H1 (cell line): ENCODE measurements around the gene CDC45. TPM values are rescaled to one million over a fixed set of nuclear protein-coding genes. Genes with fewer than 3 reads are reported as not detected.

ENCODE experiments used
- CTCF ChIA-PET: fragments of 300-600 bp; sonication (Branson Sonifier 250); formaldehyde crosslinking; loops from one replicate; lab custom pipeline; 2021; ENCODE audit not compliant: partially characterized antibody; lab: Charles Lee
- POLR2A ChIA-PET: fragments of 300-600 bp; sonication (Branson Sonifier 250); formaldehyde crosslinking; loops from one replicate; lab custom pipeline; 2021; ENCODE audit warnings: inconsistent platforms; ENCODE audit not compliant: partially characterized antibody; lab: Charles Lee
- DNase-seq, 2 experiments: peaks; one replicate each; pipeline versions ENCODE4 v3.0.0 to v3.0.0-alpha.2; 2010 to 2022; ENCODE audit warnings: low spot score in 2 of 2, low read depth in 1 of 2, mixed read lengths in 1 of 2
- FAIRE-seq: peaks from 2 replicates; lab custom pipeline; 2011; peaks lifted over from hg19 to GRCh38; lab: Jason Lieb, UNC
- H2AFZ ChIP-seq: 2 replicates; pipeline ENCODE4 v1.8.1; 2012; ENCODE audit warnings: low read length, inconsistent platforms
- H2AK5ac ChIP-seq: 2 replicates; pipeline ENCODE4 v1.6.1; 2013; ENCODE audit warnings: low read depth, low read length
- H2BK120ac ChIP-seq: replicated peaks from 2 replicates; pipeline ENCODE3; 2013; ENCODE audit warnings: low read depth, low read length, inconsistent platforms
- H2BK12ac ChIP-seq: 2 replicates; pipeline ENCODE4 v1.6.1; 2013; ENCODE audit warnings: low read depth, low read length
- H2BK15ac ChIP-seq: 2 replicates; pipeline ENCODE4 v1.6.1; 2013; ENCODE audit warnings: low read length
- H2BK20ac ChIP-seq: 2 replicates; pipeline ENCODE4 v1.6.1; 2013; ENCODE audit warnings: low read length
- H2BK5ac ChIP-seq: 2 replicates; pipeline ENCODE4 v1.6.1; 2013; ENCODE audit warnings: low read depth, low read length
- H3K14ac ChIP-seq: 2 replicates; pipeline ENCODE4 v1.6.1; 2013; ENCODE audit warnings: inconsistent platforms; ENCODE audit not compliant: insufficient read length
- H3K18ac ChIP-seq: 2 replicates; pipeline ENCODE4 v1.6.1; 2013; ENCODE audit warnings: low read length; ENCODE audit errors: extremely low read depth
- H3K23ac ChIP-seq: 2 replicates; pipeline ENCODE4 v1.6.1; 2013; ENCODE audit warnings: inconsistent platforms; ENCODE audit not compliant: insufficient read length
- H3K23me2 ChIP-seq: 2 replicates; pipeline ENCODE4 v1.6.1; 2013; ENCODE audit warnings: low read depth, low read length
- H3K27ac ChIP-seq: 2 replicates; pipeline ENCODE4 v1.6.1; 2011; ENCODE audit warnings: low read depth, low read length, inconsistent platforms
- H3K27me3 ChIP-seq, 4 experiments: replicated peaks in 1 of 4; 1 replicate in 1 of 4; 2 replicates in 3 of 4; pipeline versions ENCODE4 v1.6.1 to v1.8.1; 2011 to 2013; ENCODE audit warnings: low read length in 3 of 4, mild to moderate bottlenecking in 3 of 4, inconsistent platforms in 2 of 4, mixed read lengths in 2 of 4, moderate library complexity in 1 of 4; ENCODE audit not compliant: control insufficient read depth in 3 of 4, insufficient read depth in 3 of 4; ENCODE audit errors: extremely low read depth in 1 of 4
- H3K36me3 ChIP-seq, 4 experiments: 2 replicates each; pipeline versions ENCODE4 v1.6.1 to v1.8.1; 2011 to 2013; ENCODE audit warnings: mild to moderate bottlenecking in 4 of 4, low read length in 3 of 4, moderate library complexity in 2 of 4, control low read depth in 1 of 4, inconsistent platforms in 1 of 4; ENCODE audit not compliant: insufficient read depth in 4 of 4, control insufficient read depth in 2 of 4
- H3K4ac ChIP-seq: replicated peaks from 2 replicates; pipeline ENCODE3; 2013; ENCODE audit warnings: low read length, low read depth, mixed read lengths, inconsistent platforms; ENCODE audit not compliant: insufficient read length
- H3K4me1 ChIP-seq, 4 experiments: replicated peaks in 1 of 4; 1 replicate in 1 of 4; 2 replicates in 3 of 4; pipeline versions ENCODE4 v1.6.1 to v1.8.1; 2011 to 2013; ENCODE audit warnings: low read length in 3 of 4, inconsistent platforms in 2 of 4, mixed read lengths in 1 of 4; ENCODE audit not compliant: insufficient read depth in 4 of 4, control insufficient read depth in 3 of 4
- H3K4me2 ChIP-seq, 2 experiments: 2 replicates each; pipeline versions ENCODE4 v1.6.1 to v1.8.1; 2011 to 2013; ENCODE audit warnings: low read depth in 2 of 2, low read length in 2 of 2, control low read depth in 1 of 2, inconsistent platforms in 1 of 2, mild to moderate bottlenecking in 1 of 2; ENCODE audit not compliant: insufficient read depth in 1 of 2
- H3K4me3 ChIP-seq, 4 experiments: fragments of 200-600, 300-600 bp in 1 of 4; sonication (generic), shearing (Covaris generic), sonication (Bioruptor Twin) in 1 of 4; 2 replicates each; pipeline versions ENCODE4 v1.5.1 to v1.8.1; 2011 to 2016; ENCODE audit warnings: low read length in 4 of 4, low read depth in 3 of 4, control low read depth in 2 of 4, inconsistent platforms in 2 of 4, mild to moderate bottlenecking in 2 of 4, mixed read lengths in 1 of 4, moderate library complexity in 1 of 4; ENCODE audit not compliant: insufficient read depth in 2 of 4; ENCODE audit errors: extremely low read depth in 1 of 4
- H3K56ac ChIP-seq: replicated peaks from 2 replicates; pipeline ENCODE3; 2013; ENCODE audit warnings: low read depth, mild to moderate bottlenecking, mixed read lengths, low read length, inconsistent platforms; ENCODE audit not compliant: insufficient read length
- H3K79me1 ChIP-seq: 2 replicates; pipeline ENCODE4 v1.6.1; 2013; ENCODE audit warnings: low read depth, low read length, control low read depth
- H3K79me2 ChIP-seq, 2 experiments: 2 replicates each; pipeline versions ENCODE4 v1.6.1 to v1.8.1; 2012 to 2013; ENCODE audit warnings: low read length in 2 of 2, mild to moderate bottlenecking in 2 of 2, inconsistent platforms in 1 of 2; ENCODE audit not compliant: insufficient read depth in 2 of 2, control insufficient read depth in 1 of 2
- H3K9ac ChIP-seq, 4 experiments: replicated peaks in 1 of 4; 1 replicate in 1 of 4; 2 replicates in 3 of 4; pipeline versions ENCODE4 v1.6.1 to v1.8.1; 2011 to 2013; ENCODE audit warnings: low read depth in 3 of 4, low read length in 3 of 4, control low read depth in 2 of 4, mild to moderate bottlenecking in 2 of 4, moderate library complexity in 2 of 4, inconsistent platforms in 1 of 4; ENCODE audit errors: extremely low read depth in 1 of 4
- H3K9me3 ChIP-seq, 2 experiments: 2 replicates each; pipeline versions ENCODE4 v1.6.1 to v1.8.1; 2012 to 2013; ENCODE audit warnings: mild to moderate bottlenecking in 2 of 2, moderate library complexity in 2 of 2, control low read depth in 1 of 2, inconsistent platforms in 1 of 2, low read depth in 1 of 2, low read length in 1 of 2, mixed read lengths in 1 of 2; ENCODE audit not compliant: insufficient read depth in 2 of 2
- H4K20me1 ChIP-seq, 2 experiments: replicated peaks in 1 of 2; 2 replicates each; pipeline versions ENCODE3 to v1.8.1; 2011 to 2013; ENCODE audit warnings: inconsistent platforms in 2 of 2, low read length in 2 of 2, mild to moderate bottlenecking in 1 of 2; ENCODE audit not compliant: insufficient read depth in 2 of 2, control insufficient read depth in 1 of 2
- H4K5ac ChIP-seq: 2 replicates; pipeline ENCODE4 v1.6.1; 2013; ENCODE audit warnings: low read length, low read depth, mixed read lengths, inconsistent platforms; ENCODE audit not compliant: insufficient read length
- H4K8ac ChIP-seq: 2 replicates; pipeline ENCODE4 v1.8.0; 2013; ENCODE audit warnings: mild to moderate bottlenecking, moderate library complexity, low read length, inconsistent platforms; ENCODE audit not compliant: insufficient read depth; ENCODE audit errors: extremely low read depth
- H4K91ac ChIP-seq: replicated peaks from 2 replicates; pipeline ENCODE3; 2013; ENCODE audit warnings: low read length, mixed read lengths, inconsistent platforms; ENCODE audit not compliant: insufficient read length
- BACH1 ChIP-seq: IDR thresholded peaks from 2 replicates; pipeline ENCODE4 v1.6.1; 2012; ENCODE audit warnings: low read length, improper control_type of control experiment
- BCL11A ChIP-seq, 2 experiments: IDR thresholded peaks; one replicate each; pipeline ENCODE4 v1.6.1; 2011; ENCODE audit warnings: low read depth in 2 of 2, low read length in 2 of 2, mild to moderate bottlenecking in 2 of 2
- CREB1 ChIP-seq: IDR thresholded peaks from 2 replicates; pipeline ENCODE4 v1.6.1; 2012; ENCODE audit warnings: inconsistent platforms
- CTBP2 ChIP-seq: IDR thresholded peaks from 2 replicates; pipeline ENCODE4 v1.7.0; 2011; ENCODE audit warnings: borderline replicate concordance, mild to moderate bottlenecking, moderate library complexity, mixed read lengths, low read length; ENCODE audit not compliant: insufficient read depth, insufficient read length
- JUN ChIP-seq: IDR thresholded peaks from 2 replicates; pipeline ENCODE4 v1.6.1; 2011; ENCODE audit warnings: low read depth, mild to moderate bottlenecking, improper control_type of control experiment, low read length
- NRF1 ChIP-seq: IDR thresholded peaks from 2 replicates; pipeline ENCODE4 v1.6.1; 2011; ENCODE audit warnings: mild to moderate bottlenecking, low read depth, low read length, improper control_type of control experiment
- SIN3A ChIP-seq, 2 experiments: IDR thresholded peaks in 1 of 2; conservative IDR thresholded peaks in 1 of 2; 2 replicates each; pipeline ENCODE4 v1.6.1; 2011 to 2012; ENCODE audit warnings: low read length in 2 of 2, improper control_type of control experiment in 1 of 2, low read depth in 1 of 2, mild to moderate bottlenecking in 1 of 2
- SIRT6 ChIP-seq: IDR thresholded peaks from one replicate; pipeline ENCODE4 v1.7.1; 2012; ENCODE audit warnings: low read length, inconsistent platforms
- SIX5 ChIP-seq: IDR thresholded peaks from 2 replicates; pipeline ENCODE4 v1.6.1; 2011; ENCODE audit warnings: mild to moderate bottlenecking, low read depth, low read length
- SP2 ChIP-seq: IDR thresholded peaks from 2 replicates; pipeline ENCODE4 v1.6.1; 2012; ENCODE audit warnings: mild to moderate bottlenecking, low read length, inconsistent platforms
- SUZ12 ChIP-seq: fragments of 200-600 bp; sonication (generic); IDR thresholded peaks from 2 replicates; pipeline ENCODE4 v1.6.1; 2012; ENCODE audit warnings: mild to moderate bottlenecking, inconsistent platforms, low read length, moderate library complexity, mixed read lengths
- TCF12 ChIP-seq: IDR thresholded peaks from 2 replicates; pipeline ENCODE4 v1.6.1; 2011; ENCODE audit warnings: low read depth, mild to moderate bottlenecking, low read length
- USF2 ChIP-seq: IDR thresholded peaks from 2 replicates; pipeline ENCODE4 v1.6.1; 2011; ENCODE audit warnings: low read length, improper control_type of control experiment
- WGBS, 2 experiments: shearing (Covaris generic) in 1 of 2; methylation state at CpG; one replicate each; pipeline versions ENCODE4 v1.1.6 to v1.1.7; 2013 to 2015; ENCODE audit warnings: low lambda C conversion rate in 2 of 2, mixed read lengths in 2 of 2, inconsistent platforms in 1 of 2, low coverage in 1 of 2, missing lambda C conversion rate in 1 of 2; ENCODE audit not compliant: insufficient replicate concordance in 2 of 2, insufficient coverage in 1 of 2, insufficient read length in 1 of 2; ENCODE audit errors: extremely low coverage in 1 of 2, missing lambda C conversion rate in 1 of 2; 5-methylcytosine and 5-hydroxymethylcytosine counted together
- polyA plus RNA-seq, 7 experiments: library from polyadenylated mRNA; depleted of rRNA in 3 of 7; stranded (reverse) in 5 of 7; unstranded in 2 of 7; fragments of >200 nt in 5 of 7; fragments of 200-250 nt in 2 of 7; gene quantifications; 1 replicate in 5 of 7; 2 replicates in 1 of 7; 4 replicates in 1 of 7; pipeline versions ENCODE4 v1.2.1 to v1.2.3, GENCODE V29; 2011 to 2013; ENCODE audit warnings: missing spikeins in 2 of 7, mixed read lengths in 2 of 7
- total RNA-seq: library from RNA; stranded (reverse); fragmentation: NEBNext Ultra II Directional; extraction: Animal tissue kit (Norgen Biotek cat#: 25700); gene quantifications from 2 replicates; pipeline ENCODE4 v1.2.1, GENCODE V29; 2021

The CDC45 gene
- total and polyA plus RNA-seq, 2 of the 8 experiments (the other 6 are each of a cell fraction or from before 2014, with no cell fraction given) = 31.9 to 37.7 TPM

- H3K4ac ChIP-seq = no peak overlapping the region
- FAIRE-seq (no peak), DNase-seq (no peak)
- H2BK5ac ChIP-seq = no peak overlapping the region
- no peaks in the 10 kb centered on the region for H3K79me1 ChIP-seq
- H3K79me2 ChIP-seq = no peaks in the 10 kb centered on the region
- H2BK20ac ChIP-seq = no peak overlapping the region
- no peak overlapping the region for H4K5ac ChIP-seq
- H3K4me1 ChIP-seq = peaks cover 0 to 3% (median 0%) of the 10 kb centered on the region in 4 experiments; a peak in 2 of 7 replicates
- no peaks in the 10 kb centered on the region for H3K36me3 ChIP-seq
- ChIA-PET POLR2A (interaction anchor here (1.1 to 1.2 kb wide), 2 partner anchors 22 to 90 kb away, joined by 3 read pairs; partner anchors contain the start of genes CDC45 and UFD1), CTCF (interaction anchor here (1.0 to 2.6 kb wide), 5 partner anchors 10 to 63 kb away, joined by 3 to 14 read pairs (median 6); no protein-coding TSS in a partner anchor)
- no peak overlapping the region for H3K4me2 ChIP-seq
- no peak overlapping the region for H2BK15ac ChIP-seq
- TF ChIP-seq SIN3A (conservative IDR thresholded peaks at IDR 0.05 in 1 of 2, IDR thresholded peaks at IDR 0.05 in 1 of 2; ENCODE audit: low read depth in 1 of 2, low read length in 2 of 2) (no peak), JUN (no peak), SIX5 (no peak), SUZ12 (no peak), NRF1 (no peak), BCL11A (IDR thresholded peaks at IDR 0.05; ENCODE audit: low read depth in 2 of 2, low read length in 2 of 2) (no peak), BACH1 (no peak), TCF12 (no peak), CTBP2 (no peak), USF2 (no peak), SP2 (no peak), CREB1 (no peak), SIRT6 (no peak)
- H3K23ac ChIP-seq = no peak overlapping the region
- peaks cover 7% of the 10 kb centered on the region; the same call in 1 of the 2 replicates for H3K23me2 ChIP-seq
- H2AFZ ChIP-seq = no peak overlapping the region
- no peaks in the 10 kb centered on the region; a peak in 2 of 7 replicates for H3K27me3 ChIP-seq
- no peak overlapping the region for H4K91ac ChIP-seq
- H3K27ac ChIP-seq = no peak overlapping the region
- no peak overlapping the region for H3K56ac ChIP-seq
- H2BK120ac ChIP-seq = no peak overlapping the region
- H3K18ac ChIP-seq = no peak overlapping the region
- no peak overlapping the region for H2AK5ac ChIP-seq
- no peak overlapping the region for H2BK12ac ChIP-seq
- H4K20me1 ChIP-seq = no peaks in the 10 kb centered on the region
- H3K9me3 ChIP-seq = no peaks in the 10 kb centered on the region
- H3K14ac ChIP-seq = no peak overlapping the region
- H3K9ac ChIP-seq = no peak overlapping the region
- H3K4me3 ChIP-seq = no peak overlapping the region
- 90% methylated on average over 1 of the region's 1 CpG; no CpG with 5 or more reads in 1 of the 2 experiments for WGBS, 2 experiments
- no peak overlapping the region; the same call in 1 of the 2 replicates for H4K8ac ChIP-seq
Observed at GRCh38 chr22:19569276-19569640, 89.5 kb downstream of the CDC45 start.
